Stimulated activated effector memory CD8-positive, alpha-beta T cell treated with anti-CD3 and anti-CD28 coated beads, Interleukin-12 subunit alpha, Interleukin-12 subunit beta, amount 100 ng/mL, for 72 hours (primary cell): ENCODE results near the gene ATR.

Experiments
- ATAC-seq: fragments of 150-1000 bp; cut with Tn5 transposase; 2 replicates; pipeline ENCODE4 v1.10.0; 2021
- DNase-seq, 2 donors: peaks; one replicate each; pipeline ENCODE4 v3.0.0; 2021 to 2022; ENCODE audit warnings: low spot score in 2 of 2
- H3K27ac Mint-ChIP-seq: one replicate; pipeline ENCODE4 v1.8.0; 2022; ENCODE audit warnings: mild to moderate bottlenecking, mixed read lengths
- H3K36me3 Mint-ChIP-seq: one replicate; pipeline ENCODE4 v1.8.0; 2022; ENCODE audit warnings: mild to moderate bottlenecking, mixed read lengths
- H3K4me1 Mint-ChIP-seq: one replicate; pipeline ENCODE4 v1.8.0; 2022; ENCODE audit warnings: mixed read lengths
- H3K4me3 Mint-ChIP-seq: one replicate; pipeline ENCODE4 v1.8.0; 2022; ENCODE audit warnings: mild to moderate bottlenecking, mixed read lengths
- H3K9me3 Mint-ChIP-seq: one replicate; pipeline ENCODE4 v1.8.0; 2022; ENCODE audit warnings: mixed read lengths

ATR gene

DNA sequence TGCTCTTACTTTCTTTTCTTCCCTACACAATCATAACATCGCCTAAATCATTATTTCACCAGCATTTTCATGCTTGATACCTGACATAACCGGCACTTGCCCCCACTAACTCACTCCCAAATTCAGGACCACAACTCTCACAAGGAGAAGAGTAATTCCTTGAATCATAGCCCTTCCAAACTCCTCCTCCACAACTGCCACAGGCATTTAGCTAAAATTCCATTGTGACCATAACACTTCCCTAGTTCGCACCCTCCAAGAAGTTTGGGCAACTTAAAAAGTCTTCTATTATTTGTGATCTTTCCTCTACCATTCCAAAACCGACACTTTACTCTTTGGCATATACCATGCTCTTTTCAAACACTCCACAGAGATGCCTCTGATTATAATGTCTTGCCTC, 71.3 kb downstream of the ATR start:
- Mint-ChIP-seq H3K4me3 (no peak overlapping the region), H3K4me1 (peaks cover 8% of the 10 kb centered on the region), H3K9me3 (peaks cover 3% of the 10 kb centered on the region), H3K36me3 (peaks cover 58% of the 10 kb centered on the region), H3K27ac (no peak overlapping the region)
- ATAC-seq = no peak
- DNase-seq = no peak

DNA sequence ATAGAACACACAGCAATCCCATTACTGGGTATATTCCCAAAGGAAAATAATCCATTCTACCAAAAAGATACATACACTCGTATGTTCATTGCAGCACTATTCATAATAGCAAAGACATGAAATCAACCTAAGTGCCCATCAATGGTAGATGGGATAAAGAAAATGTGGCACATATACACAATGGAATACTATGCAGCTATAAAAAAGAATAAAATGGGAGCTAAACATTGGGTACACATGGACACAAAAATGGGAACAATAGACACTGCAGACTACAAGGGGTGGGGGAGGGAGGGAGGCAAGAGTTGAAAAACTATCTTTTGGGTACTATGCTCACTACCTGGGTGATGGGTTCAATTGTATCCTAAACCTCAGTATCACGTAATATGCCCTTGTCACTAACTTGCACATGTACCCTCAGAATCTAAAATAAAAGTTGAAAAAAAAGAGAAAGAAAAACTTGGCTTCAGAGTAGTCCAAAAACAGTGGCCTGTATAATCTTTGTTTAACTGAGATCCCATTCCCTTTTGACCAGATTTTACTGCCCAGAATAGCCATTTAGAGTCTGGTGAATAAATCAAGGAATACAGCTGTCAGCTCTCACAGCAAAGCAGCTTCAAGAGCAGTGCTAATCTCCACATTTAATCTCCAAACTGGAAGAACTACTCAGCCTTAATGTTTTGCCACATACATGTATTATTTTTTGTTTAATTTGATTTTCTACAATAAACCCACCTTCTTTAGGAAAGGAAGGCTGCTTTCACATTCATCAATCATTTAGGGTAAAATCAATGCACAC, 76.1 kb downstream of the ATR start:
- H3K9me3 Mint-ChIP-seq = peaks cover 4% of the 10 kb centered on the region
- peaks cover 11% of the 10 kb centered on the region for H3K4me1 Mint-ChIP-seq
- DNase-seq = no peak
- no peak overlapping the region for H3K27ac Mint-ChIP-seq
- H3K36me3 Mint-ChIP-seq = peaks cover 64% of the 10 kb centered on the region
- H3K4me3 Mint-ChIP-seq = no peak overlapping the region
- no peak for ATAC-seq

DNA sequence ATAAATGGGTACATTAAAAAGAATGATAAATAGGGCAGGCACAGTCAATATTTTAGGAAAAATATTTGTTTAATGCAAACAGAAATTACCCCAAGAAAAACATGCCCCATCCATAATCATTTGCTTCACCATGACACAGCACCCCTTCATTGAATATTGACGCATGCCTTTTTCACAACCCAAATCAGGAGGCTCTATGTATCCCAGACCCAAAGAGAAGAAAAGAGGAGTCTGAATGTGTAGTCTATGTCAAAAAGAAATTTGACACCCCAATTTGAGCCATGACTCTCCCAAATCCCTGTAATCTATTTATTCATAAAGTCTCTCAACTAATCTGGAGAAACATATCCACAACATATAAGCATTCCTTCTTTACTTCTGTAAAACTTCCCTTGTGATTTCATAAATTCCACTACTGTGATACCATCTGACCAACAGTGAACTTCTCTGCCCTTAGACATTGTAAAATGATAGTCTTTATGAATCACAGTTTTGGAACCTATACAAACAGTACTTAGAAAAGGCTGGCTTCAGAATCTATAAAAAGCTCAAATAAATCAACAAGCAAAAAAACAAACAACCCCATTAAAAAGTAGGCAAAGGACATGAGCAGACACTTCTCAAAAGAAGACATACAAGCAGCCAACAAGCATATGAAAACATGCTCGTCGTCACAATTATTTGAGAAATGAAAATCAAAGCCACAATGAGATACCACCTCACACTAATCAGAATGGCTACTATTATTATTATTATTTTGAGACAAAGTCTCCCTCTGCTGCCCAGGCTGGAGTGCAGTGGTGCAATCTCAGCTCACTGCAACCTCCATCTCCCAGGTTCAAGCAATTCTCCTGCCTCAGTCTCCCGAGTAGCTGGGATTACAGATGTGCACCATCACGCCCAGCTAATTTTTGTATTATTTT, 77.3 kb downstream of the ATR start:
- Mint-ChIP-seq H3K27ac (no peak overlapping the region), H3K36me3 (peaks cover 73% of the 10 kb centered on the region), H3K4me3 (no peak overlapping the region), H3K9me3 (peaks cover 4% of the 10 kb centered on the region), H3K4me1 (peaks cover 6% of the 10 kb centered on the region)
- no peak for ATAC-seq
- no peak for DNase-seq

DNA sequence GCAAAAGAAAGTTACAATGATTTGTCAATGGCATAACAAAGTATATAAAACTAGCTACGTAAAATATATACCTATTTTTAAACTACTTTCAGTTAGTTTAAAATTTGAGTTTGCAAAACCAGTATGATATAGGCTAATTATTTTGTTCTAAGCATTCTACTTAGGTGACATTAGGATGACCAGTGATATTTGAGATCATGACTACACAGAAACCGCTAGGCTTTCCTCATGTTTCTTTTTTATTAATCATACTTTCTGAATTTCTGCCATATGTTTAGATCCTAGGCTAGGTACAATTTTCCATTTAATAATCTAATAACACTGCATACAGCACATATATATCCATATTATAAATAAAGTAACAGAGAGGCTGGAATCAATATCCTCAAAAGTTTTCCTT, 78.3 kb downstream of the ATR start:
- Mint-ChIP-seq H3K36me3 (peaks cover 77% of the 10 kb centered on the region), H3K9me3 (peaks cover 4% of the 10 kb centered on the region), H3K27ac (no peak overlapping the region), H3K4me1 (peaks cover 6% of the 10 kb centered on the region), H3K4me3 (no peak overlapping the region)
- DNase-seq = no peak
- no peak for ATAC-seq

DNA sequence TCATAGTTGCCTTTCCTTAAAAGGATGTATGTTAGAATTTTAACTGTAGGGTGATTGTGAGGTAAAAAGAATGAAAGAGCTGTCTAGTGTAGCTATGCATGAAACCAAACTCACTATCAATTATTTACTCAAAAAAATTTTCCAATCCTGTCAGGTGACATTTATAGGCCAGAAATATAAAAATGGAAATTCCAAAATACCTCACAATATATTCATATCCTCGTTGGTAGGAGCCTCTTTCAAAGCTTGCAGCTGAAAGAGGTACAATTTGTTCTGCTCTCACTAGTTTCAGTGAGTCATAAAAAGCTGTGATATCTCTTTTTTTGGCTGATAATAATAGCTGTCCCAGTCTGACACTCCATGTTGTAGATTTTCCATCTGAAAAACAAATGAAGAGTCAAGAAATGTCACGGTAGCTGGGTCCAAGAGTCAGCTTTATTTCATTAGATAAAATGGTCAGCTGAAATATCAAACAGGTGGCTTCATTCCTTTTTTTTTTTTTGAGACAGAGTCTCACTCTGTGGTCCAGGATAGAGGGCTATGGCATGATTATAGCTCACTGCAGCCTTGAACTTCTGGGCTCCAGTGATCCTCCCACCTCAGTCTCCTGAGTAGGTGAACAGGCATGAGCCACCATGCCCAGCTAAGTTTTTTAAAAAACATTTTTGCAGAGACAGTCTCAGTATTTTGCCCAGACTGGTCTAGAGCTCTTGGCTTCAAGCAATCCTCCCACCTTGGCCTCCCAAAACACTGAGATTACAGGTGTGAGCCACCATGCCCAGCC, 79.9 kb downstream of the ATR start:
- Mint-ChIP-seq H3K9me3 (peaks cover 4% of the 10 kb centered on the region), H3K27ac (no peak overlapping the region), H3K4me3 (no peak overlapping the region), H3K36me3 (peaks cover 93% of the 10 kb centered on the region), H3K4me1 (peaks cover 6% of the 10 kb centered on the region)
- ATAC-seq = no peak
- no peak for DNase-seq

DNA sequence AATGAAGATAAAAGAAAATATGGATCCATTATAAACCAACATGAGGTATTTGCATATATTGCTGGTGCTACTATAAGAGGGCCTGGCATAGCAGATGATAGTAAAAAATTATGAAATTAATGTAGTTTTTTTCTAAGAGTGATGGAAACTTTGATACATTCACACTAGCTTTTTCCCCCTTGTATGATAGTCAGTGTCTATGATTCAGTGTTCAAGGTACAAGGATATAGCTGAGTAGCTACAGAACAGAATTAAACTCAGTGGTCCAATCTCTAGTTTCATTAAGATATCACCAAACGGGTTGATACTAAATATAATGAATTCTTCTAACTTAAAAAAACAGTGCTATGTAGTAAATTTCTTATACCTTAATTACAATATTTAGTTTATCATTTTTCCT, 80.8 kb downstream of the ATR start:
- Mint-ChIP-seq H3K9me3 (peaks cover 4% of the 10 kb centered on the region), H3K27ac (no peak overlapping the region), H3K4me3 (no peak overlapping the region), H3K36me3 (peaks cover 97% of the 10 kb centered on the region), H3K4me1 (peaks cover 6% of the 10 kb centered on the region)
- ATAC-seq (no peak), DNase-seq (no peak)

DNA sequence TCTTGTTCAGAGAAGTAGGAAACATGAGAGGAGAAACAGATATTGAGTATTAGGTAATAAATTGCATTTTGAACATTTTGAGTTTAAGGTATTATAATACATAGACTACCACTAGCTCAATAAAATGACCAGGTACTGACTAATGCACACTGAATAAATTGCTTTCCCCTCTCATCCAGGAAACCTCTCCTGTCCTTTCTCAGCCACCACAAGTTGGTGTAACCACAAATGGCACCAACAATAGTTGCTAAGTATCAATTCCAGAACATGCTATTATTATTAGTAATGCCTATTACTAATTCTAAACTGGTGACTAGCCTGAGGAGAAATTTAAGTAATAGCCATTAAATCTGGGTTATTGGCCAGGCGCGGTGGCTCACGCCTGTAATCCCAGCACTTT, 83.4 kb downstream of the ATR start:
- Mint-ChIP-seq H3K9me3 (no peaks in the 10 kb centered on the region), H3K4me1 (no peaks in the 10 kb centered on the region), H3K36me3 (peaks cover 100% of the 10 kb centered on the region), H3K4me3 (no peak overlapping the region), H3K27ac (peak overlapping the region; percentile 0)
- no peak for ATAC-seq
- no peak for DNase-seq

DNA sequence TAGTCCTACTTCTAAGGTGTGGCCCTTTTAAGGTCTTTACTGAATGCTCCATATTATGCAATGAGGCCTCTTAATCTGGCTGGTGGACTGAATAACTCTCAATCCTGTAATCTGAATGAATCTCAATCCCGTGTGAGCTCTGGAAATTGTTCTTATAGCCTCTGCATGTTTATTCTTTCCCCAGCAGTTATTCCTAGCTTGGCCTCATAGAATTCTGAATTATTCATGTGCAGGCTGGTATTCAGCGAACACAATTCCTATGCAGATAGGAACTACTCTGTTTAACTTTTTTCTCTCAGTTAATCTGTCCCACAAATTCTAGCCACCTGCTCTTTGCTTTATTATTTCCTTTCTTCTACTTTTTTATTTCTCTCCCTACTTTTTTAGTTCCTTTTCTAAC, 86.3 kb downstream of the ATR start:
- no peaks in the 10 kb centered on the region for H3K9me3 Mint-ChIP-seq
- peaks cover 97% of the 10 kb centered on the region for H3K36me3 Mint-ChIP-seq
- no peaks in the 10 kb centered on the region for H3K4me1 Mint-ChIP-seq
- no peak overlapping the region for H3K4me3 Mint-ChIP-seq
- peak overlapping the region; percentile 29 for H3K27ac Mint-ChIP-seq
- no peak for DNase-seq
- ATAC-seq = no peak

DNA sequence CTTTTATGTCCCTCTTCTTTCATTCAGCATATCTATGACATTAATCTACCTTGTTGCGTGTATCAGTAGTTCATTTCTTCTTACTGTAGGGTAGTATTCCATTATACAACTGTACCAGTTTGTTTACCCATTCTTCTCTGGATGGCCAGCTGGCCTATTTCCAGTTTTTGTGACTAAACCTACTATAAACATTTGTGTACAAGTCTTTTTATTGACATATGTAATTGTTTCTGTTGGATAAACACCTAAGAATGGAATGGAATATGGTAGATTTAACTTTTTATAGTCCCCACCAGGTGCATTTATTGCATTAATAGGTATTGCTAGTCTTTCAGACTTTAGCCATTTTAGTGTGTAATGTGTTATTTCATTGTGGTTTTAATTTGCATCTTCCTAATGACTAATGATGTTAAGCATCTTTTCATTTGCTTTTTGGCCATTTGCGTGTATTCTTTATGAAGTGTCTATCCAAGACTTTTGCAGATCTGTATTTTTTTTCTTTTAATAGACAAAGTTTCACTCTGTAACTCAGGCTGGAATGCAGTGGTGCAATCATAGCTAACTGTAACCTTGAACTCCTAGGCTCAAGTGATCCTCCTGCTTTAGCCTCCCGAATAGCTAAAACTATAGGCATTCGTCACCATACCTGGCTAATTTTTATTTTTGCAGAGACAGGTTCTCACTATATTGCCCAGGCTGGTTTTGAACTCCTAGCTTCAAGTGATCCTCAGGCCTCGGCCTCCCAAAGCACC, 88.8 kb downstream of the ATR start:
- Mint-ChIP-seq H3K27ac (no peak overlapping the region), H3K36me3 (peaks cover 97% of the 10 kb centered on the region), H3K4me3 (no peak overlapping the region), H3K4me1 (no peaks in the 10 kb centered on the region), H3K9me3 (no peaks in the 10 kb centered on the region)
- ATAC-seq (no peak), DNase-seq (no peak)

DNA sequence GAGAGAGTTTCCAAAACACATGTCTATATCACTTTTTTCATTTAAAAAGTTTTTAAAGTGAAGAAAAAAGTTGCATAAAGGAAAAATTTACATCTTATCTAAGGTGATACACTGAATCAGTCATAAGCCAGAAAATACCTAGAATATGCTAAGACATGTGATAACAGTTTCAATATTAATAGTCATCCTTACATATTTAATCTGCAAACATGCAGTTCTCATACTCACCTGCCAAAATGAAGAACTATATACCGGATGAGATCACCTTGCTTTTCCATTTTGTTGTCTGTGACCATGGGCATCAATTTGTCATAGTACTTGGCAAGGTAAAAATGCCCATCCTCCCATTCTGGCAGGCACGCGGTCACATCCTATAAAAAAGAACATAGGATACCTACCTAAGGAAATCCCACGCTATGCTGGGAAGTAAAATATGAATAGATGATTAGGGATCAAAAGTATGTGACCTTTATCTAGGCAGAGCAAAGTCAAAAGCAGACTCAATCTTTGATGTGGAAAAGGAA, 93.6 kb downstream of the ATR start:
- no peak overlapping the region for H3K4me3 Mint-ChIP-seq
- H3K36me3 Mint-ChIP-seq = peaks cover 95% of the 10 kb centered on the region
- H3K9me3 Mint-ChIP-seq = no peaks in the 10 kb centered on the region
- ATAC-seq = no peak
- H3K27ac Mint-ChIP-seq = no peak overlapping the region
- H3K4me1 Mint-ChIP-seq = no peaks in the 10 kb centered on the region
- DNase-seq = no peak

DNA sequence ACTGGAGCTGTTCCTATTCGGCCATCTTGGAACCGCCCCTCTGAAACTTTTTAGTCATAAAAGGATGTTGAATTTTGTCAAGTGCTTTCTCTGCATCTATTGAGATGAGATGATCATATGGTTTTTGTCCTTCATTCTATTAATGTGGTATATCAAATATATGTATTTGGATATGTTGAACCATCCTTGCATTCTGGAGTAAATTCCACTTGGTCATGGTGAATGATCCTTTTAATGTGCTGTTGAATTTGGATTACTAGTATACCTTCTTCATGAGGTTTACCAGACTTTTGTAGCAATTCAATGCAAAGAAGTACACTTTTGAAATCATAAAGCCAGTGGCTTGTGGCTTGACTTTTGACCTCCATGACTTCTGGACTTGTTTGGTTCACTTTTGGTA, 97.3 kb downstream of the ATR start:
- Mint-ChIP-seq H3K27ac (no peak overlapping the region), H3K36me3 (peaks cover 63% of the 10 kb centered on the region), H3K9me3 (no peaks in the 10 kb centered on the region), H3K4me1 (no peaks in the 10 kb centered on the region), H3K4me3 (no peak overlapping the region)
- ATAC-seq (no peak), DNase-seq (no peak)

DNA sequence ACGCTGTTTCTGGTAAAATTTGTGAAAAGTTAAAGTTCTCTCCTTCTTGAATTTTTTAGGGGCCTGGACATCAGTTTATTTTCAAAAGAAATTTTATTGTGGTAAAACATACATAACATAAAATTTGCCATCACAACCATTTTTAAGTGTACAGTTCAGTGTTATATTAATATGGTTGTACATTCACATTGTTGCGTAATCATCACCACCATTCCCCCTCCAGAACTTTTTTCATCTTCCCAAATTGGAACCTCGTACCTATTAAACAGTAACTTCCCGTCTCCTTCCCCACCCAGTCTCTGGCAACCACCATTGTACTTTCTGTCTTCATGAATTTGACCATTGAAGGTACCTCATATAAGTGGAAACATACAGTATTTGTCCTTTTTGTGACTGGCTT, 107.7 kb downstream of the ATR start:
- Mint-ChIP-seq H3K27ac (no peak overlapping the region), H3K4me3 (no peak overlapping the region), H3K9me3 (no peaks in the 10 kb centered on the region), H3K4me1 (no peaks in the 10 kb centered on the region), H3K36me3 (peaks cover 16% of the 10 kb centered on the region)
- DNase-seq (no peak), ATAC-seq (no peak)

DNA sequence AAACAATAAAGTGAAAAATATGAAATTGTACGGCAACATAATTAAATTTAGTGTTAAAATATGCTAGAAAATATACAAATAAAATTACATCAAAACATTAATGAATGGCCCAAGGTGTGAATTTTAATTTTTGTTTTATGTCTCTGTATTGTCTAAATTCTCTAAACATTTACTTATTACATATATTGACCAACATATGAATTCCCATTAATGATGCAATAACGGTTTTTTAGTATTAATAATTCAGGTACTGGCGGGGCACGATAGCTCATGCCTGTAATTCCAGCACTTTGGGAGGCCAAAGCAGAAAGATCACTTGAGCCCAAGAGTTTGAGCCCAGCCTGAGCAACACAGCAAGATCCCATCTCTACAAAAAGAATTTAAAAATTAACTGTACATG, 110.1 kb downstream of the ATR start:
- no peak overlapping the region for H3K4me3 Mint-ChIP-seq
- DNase-seq = no peak
- H3K9me3 Mint-ChIP-seq = no peaks in the 10 kb centered on the region
- H3K27ac Mint-ChIP-seq = no peak overlapping the region
- peaks cover 34% of the 10 kb centered on the region for H3K36me3 Mint-ChIP-seq
- ATAC-seq = no peak
- no peaks in the 10 kb centered on the region for H3K4me1 Mint-ChIP-seq

DNA sequence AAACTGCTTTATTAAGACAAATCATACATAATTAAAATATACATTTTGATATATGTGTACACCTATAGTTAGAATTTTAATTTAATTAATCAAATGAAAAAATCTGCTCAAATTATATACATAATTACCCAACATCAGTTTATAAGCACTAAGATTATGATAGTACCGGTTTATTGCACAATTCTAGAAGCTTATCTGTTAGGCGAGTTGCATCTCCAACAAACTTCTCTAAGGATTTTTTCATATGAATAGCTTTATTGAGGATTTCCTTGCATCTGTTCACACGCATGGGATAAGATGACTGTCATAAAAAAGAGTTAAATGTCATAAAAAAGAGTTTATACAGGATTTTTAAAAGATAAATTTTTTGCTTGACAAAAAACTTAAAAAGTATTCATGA, 110.8 kb downstream of the ATR start:
- Mint-ChIP-seq H3K27ac (no peak overlapping the region), H3K36me3 (peaks cover 34% of the 10 kb centered on the region), H3K9me3 (no peaks in the 10 kb centered on the region), H3K4me3 (no peak overlapping the region), H3K4me1 (no peaks in the 10 kb centered on the region)
- DNase-seq = no peak
- no peak for ATAC-seq

DNA sequence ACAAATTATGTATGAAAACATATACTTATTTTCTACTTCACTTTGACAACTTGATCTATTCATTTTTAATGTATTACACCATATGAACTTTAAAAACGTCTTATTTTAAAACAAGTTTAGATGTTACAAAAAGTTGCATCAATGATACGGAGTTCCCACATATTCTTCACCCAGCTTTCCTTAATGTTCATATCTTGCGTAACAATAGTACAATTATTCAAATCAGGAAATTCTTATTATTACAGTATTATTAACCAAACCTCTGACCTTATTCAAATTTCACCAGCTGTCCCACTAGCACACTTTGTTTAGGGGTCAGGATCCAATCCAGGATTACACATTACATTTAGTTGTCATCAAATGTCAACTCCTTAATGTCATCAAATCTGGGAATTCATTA, 117.8 kb downstream of the ATR start:
- no peak overlapping the region for H3K27ac Mint-ChIP-seq
- DNase-seq = no peak
- H3K36me3 Mint-ChIP-seq = peaks cover 67% of the 10 kb centered on the region
- no peak overlapping the region for H3K4me3 Mint-ChIP-seq
- no peaks in the 10 kb centered on the region for H3K4me1 Mint-ChIP-seq
- H3K9me3 Mint-ChIP-seq = no peaks in the 10 kb centered on the region
- ATAC-seq = no peak
